Hepatocyte (in vitro differentiated cells): ENCODE results near the gene SCGN. TPM values are rescaled to one million over a fixed set of nuclear protein-coding genes. Genes with fewer than 3 reads are reported as not detected.
A peak's percentile ranks its signal among the peaks of the same experiment; 100 is the strongest.

Source experiments
- DNase-seq: peaks from one replicate; pipeline ENCODE4 v3.0.0-alpha.2; 2016; ENCODE audit warnings: low spot score
- H2AFZ ChIP-seq: fragments of 200-600 bp; sonication (generic); 2 replicates; pipeline ENCODE4 v1.6.0; 2016; ENCODE audit warnings: antibody characterized with exemption, mild to moderate bottlenecking
- H3K27ac ChIP-seq: fragments of 200-600 bp; sonication (generic); 2 replicates; pipeline ENCODE4 v1.5.1; 2016; ENCODE audit warnings: mild to moderate bottlenecking
- H3K27me3 ChIP-seq: fragments of 200-600 bp; sonication (generic); 2 replicates; pipeline ENCODE4 v1.6.1; 2016
- H3K36me3 ChIP-seq: fragments of 200-600 bp; sonication (generic); replicated peaks from 2 replicates; pipeline ENCODE4 v1.5.1; 2016; ENCODE audit warnings: low read depth; ENCODE audit not compliant: insufficient read depth
- H3K4me1 ChIP-seq: fragments of 200-600 bp; sonication (generic); 2 replicates; pipeline ENCODE4 v1.5.1; 2016; ENCODE audit warnings: mild to moderate bottlenecking, moderate library complexity; ENCODE audit not compliant: insufficient read depth
- H3K4me2 ChIP-seq: fragments of 200-600 bp; sonication (generic); 2 replicates; pipeline ENCODE4 v1.6.0; 2016
- H3K4me3 ChIP-seq: fragments of 200-600 bp; sonication (generic); 2 replicates; pipeline ENCODE4 v1.5.1; 2016; ENCODE audit warnings: mild to moderate bottlenecking
- H3K79me2 ChIP-seq: fragments of 200-600 bp; sonication (generic); 2 replicates; pipeline ENCODE4 v1.6.0; 2017; ENCODE audit warnings: mild to moderate bottlenecking
- H3K9me2 ChIP-seq: fragments of 200-600 bp; sonication (generic); replicated peaks from 2 replicates; pipeline ENCODE4 v1.6.0; 2017; ENCODE audit warnings: mild to moderate bottlenecking; ENCODE audit not compliant: insufficient read depth
- H3K9me3 ChIP-seq: fragments of 200-600 bp; sonication (generic); 2 replicates; pipeline ENCODE4 v1.5.1; 2016; ENCODE audit warnings: low read depth, mild to moderate bottlenecking
- H4K20me1 ChIP-seq: fragments of 200-600 bp; sonication (generic); 2 replicates; pipeline ENCODE4 v1.6.0; 2016; ENCODE audit warnings: mild to moderate bottlenecking; ENCODE audit not compliant: insufficient read depth, poor library complexity, severe bottlenecking
- EZH2 ChIP-seq: fragments of 200-600 bp; sonication (generic); IDR thresholded peaks from 2 replicates; pipeline ENCODE4 v1.6.1; 2016; ENCODE audit warnings: antibody characterized with exemption, mild to moderate bottlenecking, borderline replicate concordance
- EZH2phosphoT487 ChIP-seq: fragments of 200-600 bp; sonication (generic); IDR thresholded peaks from one replicate; pipeline ENCODE4 v1.6.1; 2018; ENCODE audit warnings: antibody characterized with exemption, mild to moderate bottlenecking, low read depth, moderate library complexity; ENCODE audit not compliant: unreplicated experiment, severe bottlenecking
- WGBS: methylation state at CpG from one replicate; pipeline ENCODE4 v1.1.6; 2016; ENCODE audit warnings: low lambda C conversion rate; ENCODE audit errors: missing lambda C conversion rate; 5-methylcytosine and 5-hydroxymethylcytosine counted together
- polyA plus RNA-seq: library from polyadenylated mRNA; unstranded; fragments of >200 nt; fragmentation: Nextera tagmentation; extraction: Ambion mirVana; gene quantifications from 2 replicates; pipeline ENCODE4 v1.2.1, GENCODE V29; 2016
- total RNA-seq: library from RNA; depleted of rRNA; stranded (reverse); fragments of >200 nt; gene quantifications from 2 replicates; pipeline ENCODE4 v1.2.3, GENCODE V29; 2014
- TF ChIP-seq, protein P1 (sequence below): fragments of 200-600 bp; sonication (generic); IDR thresholded peaks from 2 replicates; pipeline ENCODE4 v1.5.1; 2016; ENCODE audit warnings: antibody characterized with exemption, mild to moderate bottlenecking; ENCODE audit not compliant: poor library complexity

Gene SCGN
- total and polyA plus RNA-seq, 2 experiments from 2014 or later, result 14.2 to 25.9 TPM

GRCh38 chr6:25640891-25641290, 11.1 kb upstream of the SCGN start:
- H3K36me3 ChIP-seq, result no peaks in the 10 kb centered on the region
- TF ChIP-seq, protein P1, sequence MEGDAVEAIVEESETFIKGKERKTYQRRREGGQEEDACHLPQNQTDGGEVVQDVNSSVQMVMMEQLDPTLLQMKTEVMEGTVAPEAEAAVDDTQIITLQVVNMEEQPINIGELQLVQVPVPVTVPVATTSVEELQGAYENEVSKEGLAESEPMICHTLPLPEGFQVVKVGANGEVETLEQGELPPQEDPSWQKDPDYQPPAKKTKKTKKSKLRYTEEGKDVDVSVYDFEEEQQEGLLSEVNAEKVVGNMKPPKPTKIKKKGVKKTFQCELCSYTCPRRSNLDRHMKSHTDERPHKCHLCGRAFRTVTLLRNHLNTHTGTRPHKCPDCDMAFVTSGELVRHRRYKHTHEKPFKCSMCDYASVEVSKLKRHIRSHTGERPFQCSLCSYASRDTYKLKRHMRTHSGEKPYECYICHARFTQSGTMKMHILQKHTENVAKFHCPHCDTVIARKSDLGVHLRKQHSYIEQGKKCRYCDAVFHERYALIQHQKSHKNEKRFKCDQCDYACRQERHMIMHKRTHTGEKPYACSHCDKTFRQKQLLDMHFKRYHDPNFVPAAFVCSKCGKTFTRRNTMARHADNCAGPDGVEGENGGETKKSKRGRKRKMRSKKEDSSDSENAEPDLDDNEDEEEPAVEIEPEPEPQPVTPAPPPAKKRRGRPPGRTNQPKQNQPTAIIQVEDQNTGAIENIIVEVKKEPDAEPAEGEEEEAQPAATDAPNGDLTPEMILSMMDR, result no peak
- no peak for TF ChIP-seq EZH2
- no peak overlapping the region for H3K4me2 ChIP-seq
- peaks cover 26% of the 10 kb centered on the region for H3K4me1 ChIP-seq
- 87% methylated on average over 4 of the region's 4 CpGs for WGBS
- H3K79me2 ChIP-seq, result no peaks in the 10 kb centered on the region
- H3K9me3 ChIP-seq, result no peaks in the 10 kb centered on the region
- no peak overlapping the region for H3K27ac ChIP-seq
- H2AFZ ChIP-seq, result no peak overlapping the region
- DNase-seq, result no peak
- H3K4me3 ChIP-seq, result no peak overlapping the region
- no peaks in the 10 kb centered on the region for H4K20me1 ChIP-seq
- no peaks in the 10 kb centered on the region for H3K27me3 ChIP-seq
- no peaks in the 10 kb centered on the region for H3K9me2 ChIP-seq

DNA sequence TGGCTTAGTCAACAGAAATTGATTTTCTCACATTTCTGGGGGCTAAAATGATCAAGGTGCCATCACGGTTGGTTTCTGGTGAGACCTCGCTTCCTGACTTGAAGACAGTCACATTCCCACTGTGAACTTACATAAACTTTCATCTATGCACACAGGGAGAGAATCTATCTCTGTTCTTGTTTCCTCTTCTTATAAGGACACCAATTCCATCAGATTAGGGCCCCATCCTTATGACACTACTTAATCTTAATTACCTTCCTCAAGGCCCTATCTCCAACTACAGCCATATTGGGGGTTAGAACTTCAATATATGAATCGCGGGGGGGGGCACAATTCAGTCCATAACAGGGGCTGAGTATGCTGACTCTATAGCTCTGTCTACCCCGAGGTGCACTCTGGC, 10.6 kb upstream of the SCGN start:
- no peaks in the 10 kb centered on the region for H3K9me3 ChIP-seq
- no peaks in the 10 kb centered on the region for H3K79me2 ChIP-seq
- H3K27me3 ChIP-seq, result no peaks in the 10 kb centered on the region
- H3K9me2 ChIP-seq, result no peaks in the 10 kb centered on the region
- H4K20me1 ChIP-seq, result no peaks in the 10 kb centered on the region
- TF ChIP-seq EZH2phosphoT487 (no peak), EZH2 (no peak)
- TF ChIP-seq, protein P1, result no peak
- no peak overlapping the region for H3K27ac ChIP-seq
- no peak overlapping the region for H3K4me2 ChIP-seq
- no peak overlapping the region for H3K4me3 ChIP-seq
- 82% methylated on average over 5 of the region's 5 CpGs for WGBS
- no peaks in the 10 kb centered on the region for H3K36me3 ChIP-seq
- no peak overlapping the region for H2AFZ ChIP-seq
- peaks cover 26% of the 10 kb centered on the region for H3K4me1 ChIP-seq
- DNase-seq, result no peak

GRCh38 chr6:25641940-25642666, 9.9 kb upstream of the SCGN start:
- no peaks in the 10 kb centered on the region for H3K36me3 ChIP-seq
- peak overlapping the region; percentile 57 for H3K4me2 ChIP-seq
- 80% methylated on average over 3 of the region's 3 CpGs for WGBS
- H3K27me3 ChIP-seq, result no peaks in the 10 kb centered on the region
- H3K79me2 ChIP-seq, result no peaks in the 10 kb centered on the region
- no peaks in the 10 kb centered on the region for H3K9me3 ChIP-seq
- TF ChIP-seq, protein P1, result no peak
- TF ChIP-seq EZH2phosphoT487, result no peak
- no peak for TF ChIP-seq EZH2
- no peak for DNase-seq
- H3K4me3 ChIP-seq, result no peak overlapping the region
- H4K20me1 ChIP-seq, result no peaks in the 10 kb centered on the region
- no peak overlapping the region for H2AFZ ChIP-seq
- H3K27ac ChIP-seq, result peak overlapping the region; percentile 69
- H3K4me1 ChIP-seq, result peaks cover 25% of the 10 kb centered on the region
- no peaks in the 10 kb centered on the region for H3K9me2 ChIP-seq
